Fibroblast of pulmonary artery (primary cell): ENCODE results near the gene DDIT3.
"Not testable (repeated sequence)": the region's sequence is repeated elsewhere in the genome, so short reads cannot be mapped to it uniquely, and the experiment has no call there.

Source experiments
- DNase-seq: peaks from one replicate; pipeline ENCODE4 v3.0.0-alpha.2; 2010; ENCODE audit warnings: low read depth
- H3K4me3 ChIP-seq: replicated peaks from 2 replicates; pipeline ENCODE4 v1.5.1; 2011; ENCODE audit warnings: low read depth, mild to moderate bottlenecking, control low read depth, low read length, moderate library complexity
- TF ChIP-seq, protein P1 (sequence below): IDR thresholded peaks from 2 replicates; pipeline ENCODE4 v1.5.1; 2011; ENCODE audit warnings: mild to moderate bottlenecking, control low read depth, low read length, inconsistent platforms; ENCODE audit errors: missing control alignments

The DDIT3 gene

DNA sequence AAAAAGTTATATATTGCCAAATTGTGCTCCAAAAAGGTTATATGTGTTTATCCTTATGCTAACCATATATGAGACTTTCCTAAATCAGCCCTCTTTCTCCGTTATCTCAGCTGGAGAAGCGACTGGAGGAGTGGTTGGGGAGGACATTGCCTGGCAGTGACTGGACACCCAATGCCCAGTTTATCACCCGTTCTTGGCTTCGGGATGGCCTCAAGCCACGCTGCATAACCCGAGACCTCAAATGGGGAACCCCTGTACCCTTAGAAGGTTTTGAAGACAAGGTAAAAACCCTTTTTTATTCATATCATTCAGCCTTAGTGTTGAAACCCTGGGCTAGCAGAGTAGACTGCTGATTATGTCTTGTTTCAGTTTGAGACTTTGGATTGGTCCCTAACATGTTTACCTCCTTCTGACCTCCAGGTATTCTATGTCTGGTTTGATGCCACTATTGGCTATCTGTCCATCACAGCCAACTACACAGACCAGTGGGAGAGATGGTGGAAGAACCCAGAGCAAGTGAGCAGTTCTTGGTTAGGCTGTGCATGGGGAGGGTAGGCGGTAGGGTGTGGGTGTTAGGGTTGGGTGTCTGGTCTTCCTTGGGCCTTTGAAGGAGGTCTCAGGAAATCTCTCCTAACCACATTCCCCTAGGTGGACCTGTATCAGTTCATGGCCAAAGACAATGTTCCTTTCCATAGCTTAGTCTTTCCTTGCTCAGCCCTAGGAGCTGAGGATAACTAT lies 8.6 kb downstream of the DDIT3 start:
- no peak overlapping the region for H3K4me3 ChIP-seq
- TF ChIP-seq, protein P1, sequence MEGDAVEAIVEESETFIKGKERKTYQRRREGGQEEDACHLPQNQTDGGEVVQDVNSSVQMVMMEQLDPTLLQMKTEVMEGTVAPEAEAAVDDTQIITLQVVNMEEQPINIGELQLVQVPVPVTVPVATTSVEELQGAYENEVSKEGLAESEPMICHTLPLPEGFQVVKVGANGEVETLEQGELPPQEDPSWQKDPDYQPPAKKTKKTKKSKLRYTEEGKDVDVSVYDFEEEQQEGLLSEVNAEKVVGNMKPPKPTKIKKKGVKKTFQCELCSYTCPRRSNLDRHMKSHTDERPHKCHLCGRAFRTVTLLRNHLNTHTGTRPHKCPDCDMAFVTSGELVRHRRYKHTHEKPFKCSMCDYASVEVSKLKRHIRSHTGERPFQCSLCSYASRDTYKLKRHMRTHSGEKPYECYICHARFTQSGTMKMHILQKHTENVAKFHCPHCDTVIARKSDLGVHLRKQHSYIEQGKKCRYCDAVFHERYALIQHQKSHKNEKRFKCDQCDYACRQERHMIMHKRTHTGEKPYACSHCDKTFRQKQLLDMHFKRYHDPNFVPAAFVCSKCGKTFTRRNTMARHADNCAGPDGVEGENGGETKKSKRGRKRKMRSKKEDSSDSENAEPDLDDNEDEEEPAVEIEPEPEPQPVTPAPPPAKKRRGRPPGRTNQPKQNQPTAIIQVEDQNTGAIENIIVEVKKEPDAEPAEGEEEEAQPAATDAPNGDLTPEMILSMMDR: no peak
- no peak for DNase-seq

DNA sequence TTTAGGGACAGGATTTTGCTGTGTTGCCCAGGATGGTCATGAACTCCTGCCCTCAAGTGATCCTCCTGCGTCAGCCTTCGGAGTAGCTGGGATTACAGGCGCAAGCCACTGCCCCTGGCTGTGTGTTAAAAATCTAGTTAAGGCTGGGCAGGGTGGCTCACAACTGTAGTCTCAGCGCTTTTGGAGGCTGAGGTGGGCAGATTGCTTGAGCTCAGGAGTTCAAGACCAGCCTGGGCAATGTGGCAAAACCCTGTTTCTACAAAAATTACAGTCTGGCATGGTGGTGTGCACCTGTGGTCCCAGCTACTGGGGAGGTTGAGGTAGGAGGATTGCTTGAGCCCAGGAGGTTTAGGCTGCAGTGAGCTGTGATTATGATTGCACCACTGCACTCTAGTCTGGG lies 9.2 kb downstream of the DDIT3 start:
- H3K4me3 ChIP-seq: no peak overlapping the region
- no peak for DNase-seq
- TF ChIP-seq, protein P1: no peak

DNA sequence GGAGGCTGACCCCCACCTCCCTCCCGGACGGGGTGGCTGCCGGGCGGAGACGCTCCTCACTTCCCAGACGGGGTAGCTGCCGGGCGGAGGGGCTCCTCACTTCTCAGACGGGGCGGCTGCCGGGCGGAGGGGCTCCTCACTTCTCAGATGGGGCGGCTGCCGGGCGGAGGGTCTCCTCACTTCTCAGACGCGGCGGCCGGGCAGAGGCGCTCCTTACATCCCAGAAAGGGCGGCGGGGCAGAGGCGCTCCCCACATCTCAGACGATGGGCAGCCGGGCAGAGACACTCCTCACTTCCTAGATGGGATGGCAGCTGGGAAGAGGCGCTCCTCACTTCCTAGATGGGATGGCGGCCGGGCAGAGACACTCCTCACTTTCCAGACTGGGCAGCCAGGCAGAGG lies 12.5 kb downstream of the DDIT3 start:
- not testable (repeated sequence) for H3K4me3 ChIP-seq, DNase-seq

DNA sequence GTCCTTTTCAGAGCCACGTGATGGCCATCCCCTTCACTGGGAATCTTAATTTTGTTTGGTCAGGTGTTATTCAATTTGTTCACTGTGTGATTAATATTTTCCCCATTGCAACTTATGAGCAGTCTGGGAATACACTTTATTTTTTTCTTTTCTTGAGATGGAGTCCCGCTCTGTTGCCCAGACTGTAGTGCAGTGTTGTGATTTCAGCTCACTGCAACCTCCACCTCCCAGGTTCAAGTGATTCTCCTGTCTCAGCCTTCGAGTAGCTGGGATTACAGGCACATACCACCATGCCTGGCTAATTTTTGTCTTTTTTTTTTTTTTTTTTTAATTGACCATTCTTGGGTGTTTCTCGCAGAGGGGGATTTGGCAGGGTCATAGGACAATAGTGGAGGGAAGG lies 13.8 kb downstream of the DDIT3 start:
- H3K4me3 ChIP-seq, DNase-seq: not testable (repeated sequence)

DNA sequence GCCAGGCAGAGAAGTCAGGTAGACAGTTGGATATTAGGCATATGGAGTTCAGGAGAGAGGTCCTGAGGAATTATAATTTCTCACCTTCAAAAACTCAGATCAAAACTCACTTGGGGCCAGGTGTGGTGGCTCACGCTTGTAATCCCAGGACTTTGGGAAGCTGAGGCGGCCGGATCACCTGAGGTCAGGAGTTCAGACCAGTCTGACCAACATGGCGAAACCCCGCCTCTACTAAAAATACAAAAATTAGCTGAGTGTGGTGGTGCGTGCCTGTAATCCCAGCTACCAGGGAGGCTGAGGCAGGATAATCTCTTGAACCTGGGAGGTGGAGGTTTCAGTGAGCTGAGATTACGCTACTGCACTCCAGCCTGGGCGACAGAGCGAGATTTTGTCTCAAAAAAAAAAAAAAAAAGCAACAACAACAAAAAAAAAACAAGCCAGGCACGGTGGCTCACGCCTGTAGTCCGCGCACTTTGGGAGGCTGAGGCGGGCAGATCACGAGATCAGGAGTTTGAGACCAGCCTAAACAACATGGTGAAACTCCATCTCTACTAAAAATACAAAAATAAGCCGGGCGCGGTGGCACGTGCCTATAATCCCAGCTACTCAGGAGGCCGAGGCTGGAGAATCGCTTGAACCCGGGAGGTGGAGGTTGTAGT lies 17.9 kb downstream of the DDIT3 start:
- H3K4me3 ChIP-seq, DNase-seq: not testable (repeated sequence)

DNA sequence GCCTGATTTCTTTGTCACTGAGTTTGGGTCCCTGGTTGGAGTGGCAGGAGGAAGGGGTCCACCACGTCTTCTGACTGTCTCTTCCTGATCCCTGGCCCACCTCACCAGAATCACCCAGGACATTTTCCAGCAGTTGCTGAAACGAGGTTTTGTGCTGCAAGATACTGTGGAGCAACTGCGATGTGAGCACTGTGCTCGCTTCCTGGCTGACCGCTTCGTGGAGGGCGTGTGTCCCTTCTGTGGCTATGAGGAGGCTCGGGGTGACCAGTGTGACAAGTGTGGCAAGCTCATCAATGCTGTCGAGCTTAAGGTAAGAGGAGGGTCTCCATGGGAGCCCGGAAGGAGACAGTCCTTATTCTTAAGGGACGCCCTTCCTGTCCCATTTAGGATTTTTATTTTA lies 20.1 kb downstream of the DDIT3 start:
- no peak for DNase-seq
- TF ChIP-seq, protein P1: no peak
- no peak overlapping the region for H3K4me3 ChIP-seq

DNA sequence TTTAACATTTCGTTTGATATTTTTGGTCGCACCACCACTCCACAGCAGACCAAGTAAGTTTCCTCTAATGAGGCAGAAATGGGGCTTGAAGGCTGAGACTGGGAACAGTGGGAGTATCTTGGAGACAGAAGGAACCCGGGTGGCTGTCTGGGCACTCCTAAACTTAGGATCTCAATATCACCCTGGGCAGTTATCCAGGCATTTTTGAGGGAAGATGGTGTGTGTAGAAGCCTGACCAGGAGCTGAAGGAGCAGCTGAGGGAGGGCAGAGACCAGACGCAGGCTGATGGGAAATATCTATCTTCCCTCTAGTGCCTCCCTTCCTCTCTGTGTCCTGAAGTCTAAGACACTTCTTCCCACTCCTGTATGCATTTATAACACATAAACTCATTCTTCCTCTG lies 21.7 kb downstream of the DDIT3 start:
- no peak overlapping the region for H3K4me3 ChIP-seq
- TF ChIP-seq, protein P1: no peak
- no peak for DNase-seq

DNA sequence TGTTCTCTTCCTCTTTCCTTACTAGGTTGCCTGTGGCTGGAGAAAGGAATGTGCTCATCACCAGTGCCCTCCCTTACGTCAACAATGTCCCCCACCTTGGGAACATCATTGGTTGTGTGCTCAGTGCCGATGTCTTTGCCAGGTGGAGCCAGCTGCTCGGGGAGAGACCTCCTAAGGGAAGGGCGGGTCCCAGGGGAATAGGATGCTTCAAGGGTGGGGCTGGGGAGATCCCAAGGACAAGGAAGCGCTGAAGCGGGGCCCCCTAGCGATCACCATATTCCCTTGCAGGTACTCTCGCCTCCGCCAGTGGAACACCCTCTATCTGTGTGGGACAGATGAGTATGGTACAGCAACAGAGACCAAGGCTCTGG lies 22.2 kb downstream of the DDIT3 start:
- TF ChIP-seq, protein P1: no peak
- no peak overlapping the region for H3K4me3 ChIP-seq
- DNase-seq: no peak
